H1 (cell line): ENCODE measurements around the gene NALF2. TPM values are rescaled to one million over a fixed set of nuclear protein-coding genes. Genes with fewer than 3 reads are reported as not detected.

Experiments
- NANOG ChIP-seq: IDR thresholded peaks from 2 replicates; pipeline ENCODE4 v1.6.1; 2011; ENCODE audit warnings: low read length, low read depth, mild to moderate bottlenecking, inconsistent platforms; ENCODE audit not compliant: insufficient read depth, poor library complexity, severe bottlenecking
- POLR2AphosphoS5 ChIP-seq: IDR thresholded peaks from 2 replicates; pipeline ENCODE4 v1.6.1; 2011; ENCODE audit warnings: low read depth, low read length
- POU5F1 ChIP-seq: IDR thresholded peaks from 2 replicates; pipeline ENCODE4 v1.6.1; 2011; ENCODE audit warnings: low read depth, mild to moderate bottlenecking, low read length, moderate library complexity
- polyA plus RNA-seq, 7 experiments: library from polyadenylated mRNA; depleted of rRNA in 3 of 7; stranded (reverse) in 5 of 7; unstranded in 2 of 7; fragments of >200 nt in 5 of 7; fragments of 200-250 nt in 2 of 7; gene quantifications; 1 replicate in 5 of 7; 2 replicates in 1 of 7; 4 replicates in 1 of 7; pipeline versions ENCODE4 v1.2.1 to v1.2.3, GENCODE V29; 2011 to 2013; ENCODE audit warnings: missing spikeins in 2 of 7, mixed read lengths in 2 of 7
- total RNA-seq: library from RNA; stranded (reverse); fragmentation: NEBNext Ultra II Directional; extraction: Animal tissue kit (Norgen Biotek cat#: 25700); gene quantifications from 2 replicates; pipeline ENCODE4 v1.2.1, GENCODE V29; 2021

The NALF2 gene
- total and polyA plus RNA-seq, 2 of the 8 experiments (the other 6 are each of a cell fraction or from before 2014, with no cell fraction given) = 7.5 to 15.6 TPM

GRCh38 chrX:69501429-69501828 is 2.7 kb upstream of the NALF2 start (continued):
- peak; percentile 39 for TF ChIP-seq NANOG
- TF ChIP-seq POU5F1 = no peak
- no peak for TF ChIP-seq POLR2AphosphoS5
